Adipose tissue (tissue), 3 donors: ENCODE measurements around the gene MPRIP. TPM values are rescaled to one million over a fixed set of nuclear protein-coding genes. Genes with fewer than 3 reads are reported as not detected.
"Not testable (repeated sequence)": the region's sequence is repeated elsewhere in the genome, so short reads cannot be mapped to it uniquely, and the experiment has no call there.

Experiments
- H3K27ac ChIP-seq: one replicate; pipeline ENCODE4 v1.5.1; 2013; ENCODE audit warnings: low read depth, low read length
- WGBS, 3 donors: extraction: QIAGEN DNeasy Blood & Tissue Kit; methylation state at CpG; one replicate each; pipeline ENCODE4 v1.1.7; 2013; 5-methylcytosine and 5-hydroxymethylcytosine counted together
- polyA plus RNA-seq, 3 donors: library from polyadenylated mRNA; stranded (reverse); fragments of 200-250 nt; gene quantifications; one replicate each; pipeline ENCODE4 v1.2.3, GENCODE V29; 2013
- donor health status: healthy with polysubstance abuse.
- donor health status: Bipolar disorder and iron deficiency.
- donor health status: healthy.

The MPRIP gene
- polyA plus RNA-seq, 3 donors: 51.8 to 140 (median 128) TPM

DNA sequence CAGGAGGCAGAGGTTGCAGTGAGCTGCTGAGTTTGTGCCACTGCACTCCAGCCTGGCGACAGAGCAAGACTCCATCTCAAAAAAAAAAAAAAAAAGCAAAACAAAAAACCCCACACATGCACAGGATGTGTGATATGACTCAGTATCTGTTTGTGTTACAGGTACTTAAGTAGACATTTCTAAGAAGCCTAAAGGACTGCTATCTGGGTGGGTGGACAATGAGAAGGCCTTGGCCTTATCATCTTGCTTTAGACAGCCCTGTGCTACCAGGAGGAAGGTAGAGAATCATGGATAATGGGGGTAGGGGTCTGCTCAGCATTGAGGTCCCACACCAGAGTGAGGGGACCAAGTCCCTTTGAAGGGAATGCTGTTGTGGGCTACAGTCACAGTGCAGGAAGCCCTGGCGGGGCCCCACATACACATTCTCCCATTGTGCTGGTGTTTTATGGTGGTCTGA, 137.1 kb downstream of the MPRIP start:
- 60 to 89% (median 84%) methylated on average over 2 of the region's 2 CpGs for WGBS, 3 donors
- no peak overlapping the region for H3K27ac ChIP-seq

- no peak overlapping the region for H3K27ac ChIP-seq
- 88 to 95% (median 88%) methylated on average over 9 of the region's 9 CpGs for WGBS, 3 donors
Measured at GRCh38 chr17:17180141-17180603, 137.9 kb downstream of the MPRIP start.

GRCh38 chr17:17180741-17181525, 138.7 kb downstream of the MPRIP start:
- 81 to 84% (median 82%) methylated on average over 13 of the region's 13 CpGs for WGBS, 3 donors
- H3K27ac ChIP-seq: no peak overlapping the region

DNA sequence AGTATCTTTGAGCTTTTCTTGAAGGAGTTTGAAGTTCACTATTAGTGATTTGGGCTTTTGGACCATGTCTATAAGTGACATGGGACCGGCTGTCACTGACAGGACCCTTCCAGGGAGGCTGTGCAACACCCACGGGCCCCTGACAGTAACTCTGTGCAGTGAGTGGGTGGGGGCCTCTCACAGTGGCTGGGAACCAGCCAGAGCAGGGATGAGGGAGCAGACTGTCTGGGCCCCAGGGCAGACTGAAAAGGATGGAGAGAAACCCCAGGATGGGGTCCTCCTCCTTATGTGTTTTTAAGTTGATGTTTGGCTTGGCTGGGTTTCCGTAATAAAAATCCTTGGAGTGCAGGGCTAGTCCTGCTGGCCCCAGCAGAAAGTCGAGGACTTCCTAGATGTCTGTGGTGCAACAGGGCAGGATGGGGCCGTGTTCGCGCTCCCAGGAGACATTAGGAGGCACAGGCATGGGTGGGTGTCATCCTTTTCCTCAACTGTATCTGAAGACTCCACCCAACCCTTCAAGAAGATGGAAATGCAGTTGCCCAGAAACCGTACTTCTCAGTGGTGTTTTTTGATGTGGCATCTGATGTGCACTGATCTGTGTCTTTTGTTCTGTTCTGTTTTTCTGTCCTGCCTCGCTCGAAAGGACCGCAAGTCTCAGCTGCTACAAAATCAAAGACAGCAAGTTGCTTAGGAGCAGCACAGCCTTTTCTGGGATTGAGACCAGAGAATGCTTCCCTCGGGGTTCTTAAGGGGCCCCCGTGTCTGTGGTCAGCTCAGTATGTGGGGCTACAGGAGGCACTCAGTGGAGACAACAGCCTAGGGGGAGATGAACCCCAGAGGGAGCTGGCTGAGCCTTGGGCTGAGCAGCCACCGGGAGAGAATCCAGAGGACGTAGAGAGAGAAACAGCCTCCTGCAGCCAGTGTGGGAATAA, 139.7 kb downstream of the MPRIP start:
- 77 to 81% (median 80%) methylated on average over 15 of the region's 15 CpGs for WGBS, 3 donors
- H3K27ac ChIP-seq: no peak overlapping the region

GRCh38 chr17:17182598-17183136, 140.4 kb downstream of the MPRIP start:
- 85 to 95% (median 90%) methylated on average over 6 of the region's 6 CpGs for WGBS, 3 donors
- no peak overlapping the region for H3K27ac ChIP-seq

DNA sequence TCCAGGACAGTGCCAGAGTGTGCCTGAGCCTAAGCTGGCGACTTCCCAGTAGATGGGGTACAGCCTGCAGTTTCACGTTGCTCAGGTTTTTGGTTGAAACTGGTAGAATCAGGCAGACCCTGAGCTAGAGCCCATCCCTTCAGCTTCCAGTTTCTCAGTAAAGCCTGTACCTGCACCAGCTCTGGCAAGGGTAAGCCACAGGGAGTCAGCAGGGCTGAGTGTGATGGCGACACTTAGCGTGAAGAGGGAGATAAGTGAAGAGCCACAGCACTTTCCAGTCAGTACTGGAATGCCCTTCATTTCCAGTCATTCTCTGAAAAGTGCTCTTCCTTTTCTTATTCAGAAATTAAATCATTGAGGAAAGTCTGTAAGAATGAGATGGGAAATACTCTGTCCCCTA, 141.5 kb downstream of the MPRIP start:
- no peak overlapping the region for H3K27ac ChIP-seq
- 91 to 95% (median 94%) methylated on average over 4 of the region's 4 CpGs for WGBS, 3 donors

DNA sequence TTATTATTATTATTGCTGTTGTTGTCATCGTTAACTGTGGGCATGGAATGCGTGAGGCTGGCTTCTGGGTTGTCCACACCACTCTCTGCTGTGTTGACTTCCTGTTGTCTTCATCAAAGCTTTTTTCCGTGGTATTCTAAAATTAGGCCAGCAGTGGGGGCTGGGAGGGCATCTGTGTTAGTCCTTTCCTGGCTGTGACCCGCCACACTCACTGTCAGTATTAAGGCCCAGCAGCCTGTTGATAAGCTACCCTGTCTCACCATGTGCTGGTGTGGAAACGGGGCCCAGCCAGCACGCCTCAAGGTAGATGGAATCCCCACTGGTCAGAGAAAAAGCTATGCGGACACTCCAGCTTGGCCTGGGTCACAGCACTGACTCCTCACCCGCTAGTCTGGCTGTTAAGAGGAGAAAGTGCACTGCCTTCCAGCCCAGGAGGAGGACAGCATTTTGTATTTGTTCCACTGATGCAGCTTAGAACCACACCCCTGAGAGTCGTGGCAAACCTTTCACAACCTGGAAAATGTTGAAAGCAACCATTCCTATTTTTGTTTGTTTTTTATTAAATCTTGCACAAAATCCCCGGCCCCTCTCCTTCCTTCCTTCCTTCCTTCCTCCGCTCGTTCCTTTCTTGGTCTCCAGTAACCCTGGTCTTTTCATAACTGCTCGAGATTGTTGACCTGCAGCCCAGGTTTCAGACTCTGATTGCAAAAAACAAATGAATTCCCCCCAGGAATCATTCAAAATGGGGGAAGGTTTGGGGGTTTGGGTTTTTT, 142.9 kb downstream of the MPRIP start:
- not testable (repeated sequence) for H3K27ac ChIP-seq
- 40 to 69% (median 52%) methylated on average over 13 of the region's 13 CpGs for WGBS, 3 donors

GRCh38 chr17:17186051-17186450, 143.8 kb downstream of the MPRIP start:
- WGBS, 3 donors: 41 to 62% (median 59%) methylated on average over 3 of the region's 3 CpGs
- no peak overlapping the region for H3K27ac ChIP-seq

DNA sequence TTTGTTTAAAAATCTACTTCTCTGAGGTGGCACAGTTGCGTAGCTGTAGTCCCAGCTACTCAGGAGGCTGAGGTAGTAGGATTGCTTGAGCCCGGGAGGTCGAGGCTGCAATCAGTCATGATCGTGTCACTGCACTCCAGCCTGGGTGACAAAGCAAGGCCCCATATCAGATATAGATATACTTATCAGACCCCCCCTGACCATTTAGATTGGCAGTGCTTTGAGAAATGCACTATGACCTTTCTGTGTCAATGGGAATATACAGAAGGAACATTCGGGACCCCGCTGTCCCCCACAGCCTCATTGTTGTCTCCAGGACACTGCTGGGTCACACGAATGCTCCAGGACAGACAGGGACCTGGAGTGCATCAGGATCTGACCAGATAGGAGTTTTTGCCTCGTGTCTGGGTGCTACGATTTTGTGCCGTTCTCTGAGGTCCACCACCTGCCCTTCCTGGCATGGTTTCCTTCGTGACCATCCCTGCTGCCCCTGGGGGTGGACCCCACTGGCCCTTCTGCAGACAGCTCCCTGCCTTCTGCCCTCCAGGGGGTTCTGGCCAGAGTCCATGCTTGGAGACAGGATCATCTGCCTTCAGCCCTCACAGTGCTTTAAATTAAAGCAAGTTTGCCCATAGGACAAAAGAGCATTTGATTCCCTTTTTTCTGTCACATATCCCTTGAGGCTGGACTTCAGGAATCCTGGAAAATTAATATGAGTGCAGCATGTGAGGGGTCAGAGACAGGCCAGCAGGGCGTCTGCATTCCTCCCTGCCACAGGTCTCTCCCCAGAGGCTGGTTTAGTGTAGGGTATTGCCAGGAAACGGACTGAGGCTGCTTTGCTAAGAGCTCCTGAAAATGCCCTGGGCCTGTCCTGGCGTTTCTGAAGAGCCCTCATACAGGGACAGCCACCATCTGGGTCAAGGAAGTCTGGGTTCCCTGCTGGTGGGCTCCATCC, 144.6 kb downstream of the MPRIP start:
- 60 to 76% (median 74%) methylated on average over 14 of the region's 14 CpGs for WGBS, 3 donors
- H3K27ac ChIP-seq: no peak overlapping the region

DNA sequence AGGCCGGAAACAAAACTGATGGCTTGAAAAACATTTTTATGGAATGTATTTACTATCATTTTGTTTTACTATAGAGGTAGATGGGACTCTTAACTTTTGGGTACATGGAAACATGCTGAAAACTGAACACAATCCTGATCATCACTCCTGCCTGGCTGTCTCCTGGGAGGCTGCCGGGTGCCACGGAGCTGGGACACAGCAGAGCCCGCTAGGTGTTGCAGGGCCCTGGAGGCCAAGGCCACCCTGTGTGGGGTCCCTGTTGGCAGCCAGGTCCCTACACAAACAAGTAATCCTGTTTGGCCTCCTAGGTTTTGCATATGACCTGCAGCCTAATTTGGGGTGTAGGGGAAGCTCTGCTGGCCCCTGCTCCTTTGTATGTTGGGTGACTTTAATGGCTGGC, 146.3 kb downstream of the MPRIP start:
- no peak overlapping the region for H3K27ac ChIP-seq
- WGBS, 3 donors: 82 to 98% (median 93%) methylated on average over 4 of the region's 4 CpGs

DNA sequence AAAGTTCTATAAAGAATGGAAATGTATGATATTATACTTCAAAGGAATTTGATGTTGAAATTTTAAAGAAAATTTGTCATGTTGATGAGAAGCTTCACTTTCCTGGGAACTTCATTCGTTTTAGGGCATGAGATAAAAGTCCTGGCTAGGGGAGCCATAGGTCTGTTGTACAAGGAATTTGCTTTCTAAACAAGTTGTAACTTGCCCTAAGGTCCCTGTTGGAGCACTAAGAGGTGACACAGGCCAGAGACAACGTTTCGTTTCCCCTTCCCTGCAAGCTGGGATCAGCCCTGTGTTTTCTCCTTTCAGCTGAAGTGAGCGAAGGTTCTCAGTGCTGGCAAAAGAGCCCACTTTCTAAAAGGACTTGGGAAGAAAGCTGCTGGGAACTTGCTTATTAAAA, 147.3 kb downstream of the MPRIP start:
- H3K27ac ChIP-seq: no peak overlapping the region
- 36 to 73% (median 67%) methylated on average over 4 of the region's 4 CpGs for WGBS, 3 donors

GRCh38 chr17:17190188-17190587, 147.9 kb downstream of the MPRIP start:
- 38 to 87% (median 86%) methylated on average over 7 of the region's 7 CpGs for WGBS, 3 donors
- H3K27ac ChIP-seq: no peak overlapping the region

DNA sequence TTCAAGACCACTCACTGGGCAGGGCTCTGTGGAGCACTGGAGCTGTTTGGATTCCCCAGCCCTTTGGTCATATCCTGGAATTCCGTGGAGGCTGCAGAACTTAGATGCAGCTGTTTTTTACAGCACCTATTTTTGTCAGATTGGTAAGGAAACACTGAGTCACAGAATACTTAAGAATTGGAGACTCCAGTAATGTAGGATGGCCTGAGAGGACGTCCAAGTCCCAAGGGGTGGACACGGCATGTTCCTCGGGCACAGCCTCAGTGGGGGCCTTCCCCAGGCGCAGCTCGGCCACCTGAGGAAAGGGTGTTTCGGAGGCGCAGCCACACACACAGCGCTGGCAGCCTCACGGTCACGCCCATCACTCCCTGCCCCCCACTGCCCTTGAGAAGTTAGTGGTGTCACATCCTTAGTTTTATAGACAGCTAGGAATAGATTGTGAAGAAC, 149.1 kb downstream of the MPRIP start:
- WGBS, 3 donors: 57 to 76% (median 58%) methylated on average over 11 of the region's 11 CpGs
- H3K27ac ChIP-seq: no peak overlapping the region

DNA sequence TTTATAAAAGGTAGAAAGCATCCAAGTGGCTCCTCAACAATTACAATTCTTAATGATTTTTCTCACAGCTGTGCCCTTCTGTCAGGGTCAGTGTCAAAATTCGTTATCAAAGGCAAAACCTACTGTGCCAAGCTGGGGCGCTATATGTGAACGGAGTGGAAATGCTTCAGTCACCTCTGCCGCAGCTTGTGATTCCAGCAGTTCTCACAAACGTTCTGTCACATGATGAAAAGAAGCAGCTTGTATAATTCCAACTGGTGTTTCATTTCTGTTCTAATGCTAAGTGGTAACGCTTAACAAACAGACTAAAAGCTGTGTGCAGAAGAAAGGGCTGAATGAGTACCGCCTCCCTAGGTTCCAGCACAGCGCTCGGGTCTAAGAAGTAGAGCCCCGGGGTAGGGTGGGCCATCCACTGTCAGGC, 149.7 kb downstream of the MPRIP start:
- no peak overlapping the region for H3K27ac ChIP-seq
- WGBS, 3 donors: 44 to 70% (median 67%) methylated on average over 10 of the region's 10 CpGs

DNA sequence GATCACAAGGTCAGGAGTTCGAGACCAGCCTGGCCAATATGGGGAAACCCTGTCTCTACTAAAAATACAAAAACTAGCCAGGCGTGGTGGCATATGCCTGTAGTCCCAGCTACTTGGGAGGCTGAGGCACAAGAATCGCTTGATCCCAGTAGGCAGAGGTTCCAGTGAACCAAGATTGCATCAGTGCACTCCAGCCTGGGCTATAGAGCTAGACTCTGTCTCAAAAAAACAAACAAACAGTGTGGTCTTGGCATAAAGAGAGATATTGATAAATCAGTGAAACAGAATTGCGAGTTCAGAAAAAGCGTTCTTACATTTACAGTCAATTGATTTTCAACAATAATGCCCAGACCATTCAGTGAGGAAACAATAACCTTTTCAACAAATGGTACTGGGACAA, 153.2 kb downstream of the MPRIP start:
- 96% methylated on average over 5 of the region's 5 CpGs for WGBS, 3 donors
- not testable (repeated sequence) for H3K27ac ChIP-seq

DNA sequence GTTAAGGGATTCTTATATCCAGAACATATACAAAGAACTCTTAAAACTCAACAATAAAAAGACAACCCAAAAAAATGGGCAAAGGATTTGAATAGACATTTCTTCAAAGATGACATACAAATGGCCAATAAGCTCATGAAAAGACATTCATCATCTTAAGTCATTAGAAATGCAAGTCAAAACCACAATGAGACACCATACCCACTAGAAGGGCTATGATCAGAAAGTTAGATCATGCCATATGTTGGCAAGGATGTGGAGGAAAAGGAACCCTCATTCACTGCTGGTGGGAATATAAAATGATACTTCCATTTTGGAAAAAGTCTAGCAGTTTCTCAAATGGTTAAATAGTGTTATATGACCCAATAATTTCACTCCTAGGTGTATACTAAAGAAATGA, 154.5 kb downstream of the MPRIP start:
- H3K27ac ChIP-seq: no peak overlapping the region

GRCh38 chr17:17198281-17198680, 156.0 kb downstream of the MPRIP start:
- 94 to 100% (median 100%) methylated on average over 1 of the region's 1 CpG for WGBS, 3 donors
- no peak overlapping the region for H3K27ac ChIP-seq
